NCI-H2227 (cell line): ENCODE results near the gene PLOD2.

Experiments
- DNase-seq: peaks from one replicate; lab custom pipeline; 2025; ENCODE audit not compliant: unreplicated experiment; lab: John Stamatoyannopoulos, UW

Gene PLOD2

GRCh38 chr3:146166826-146167225, 5.8 kb upstream of the PLOD2 start:
- DNase-seq, result peak; percentile 17

- no peak for DNase-seq
Observed at GRCh38 chr3:146166415-146166821, 5.4 kb upstream of the PLOD2 start.

- DNase-seq, result no peak
Observed at GRCh38 chr3:146165877-146166276, 4.9 kb upstream of the PLOD2 start.

- DNase-seq, result no peak
Observed at GRCh38 chr3:146164971-146165769, 4.2 kb upstream of the PLOD2 start.

- DNase-seq, result no peak
Observed at GRCh38 chr3:146164506-146164905, 3.5 kb upstream of the PLOD2 start.

GRCh38 chr3:146164071-146164470, 3.1 kb upstream of the PLOD2 start:
- DNase-seq, result no peak

- DNase-seq, result no peak
Observed at GRCh38 chr3:146163584-146163983, 2.6 kb upstream of the PLOD2 start.

- no peak for DNase-seq
Observed at GRCh38 chr3:146162561-146162960, 1.6 kb upstream of the PLOD2 start.

GRCh38 chr3:146161663-146162002, 649 bp upstream of the PLOD2 start:
- peak; percentile 51 for DNase-seq

- DNase-seq, result peak; percentile 77
Observed at GRCh38 chr3:146160321-146160963, 542 bp downstream of the PLOD2 start.

- no peak for DNase-seq
Observed at GRCh38 chr3:146159616-146160320, 1.2 kb downstream of the PLOD2 start.

GRCh38 chr3:146159037-146159436, 1.9 kb downstream of the PLOD2 start:
- no peak for DNase-seq

GRCh38 chr3:146157325-146158060, 3.5 kb downstream of the PLOD2 start:
- DNase-seq, result no peak

- DNase-seq, result no peak
Observed at GRCh38 chr3:146156666-146157314, 4.2 kb downstream of the PLOD2 start.

GRCh38 chr3:146156095-146156494, 4.9 kb downstream of the PLOD2 start:
- DNase-seq, result no peak

GRCh38 chr3:146154995-146155394, 6.0 kb downstream of the PLOD2 start:
- DNase-seq, result no peak

GRCh38 chr3:146154316-146154715, 6.7 kb downstream of the PLOD2 start:
- no peak for DNase-seq

- no peak for DNase-seq
Observed at GRCh38 chr3:146153429-146153828, 7.6 kb downstream of the PLOD2 start.

GRCh38 chr3:146152834-146153233, 8.2 kb downstream of the PLOD2 start:
- no peak for DNase-seq

- no peak for DNase-seq
Observed at GRCh38 chr3:146148468-146148931, 12.5 kb downstream of the PLOD2 start.

- DNase-seq, result no peak
Observed at GRCh38 chr3:146145642-146146041, 15.3 kb downstream of the PLOD2 start.
